Smooth muscle cell (in vitro differentiated cells): ENCODE data around the gene PATL2. TPM values are rescaled to one million over a fixed set of nuclear protein-coding genes. Genes with fewer than 3 reads are reported as not detected.

ENCODE experiments used
- DNase-seq: peaks from one replicate; lab custom pipeline; 2025; ENCODE audit not compliant: unreplicated experiment; lab: John Stamatoyannopoulos, UW
- H2AFZ ChIP-seq: fragments of 200-600 bp; sonication (generic); 2 replicates; pipeline ENCODE4 v1.6.0; 2016; ENCODE audit warnings: antibody characterized with exemption, low read depth, mild to moderate bottlenecking
- H3F3A ChIP-seq: fragments of 200-600 bp; sonication (generic); 2 replicates; pipeline ENCODE4 v1.6.0; 2017; ENCODE audit warnings: antibody characterized with exemption, low read depth
- H3K27ac ChIP-seq: fragments of 200-600 bp; sonication (generic); 2 replicates; pipeline ENCODE4 v1.5.1; 2016; ENCODE audit warnings: low read depth, mild to moderate bottlenecking
- H3K27me3 ChIP-seq: fragments of 200-600 bp; sonication (generic); 2 replicates; pipeline ENCODE4 v1.6.1; 2016; ENCODE audit warnings: low read depth, mild to moderate bottlenecking
- H3K36me3 ChIP-seq: fragments of 200-600 bp; sonication (generic); 2 replicates; pipeline ENCODE4 v1.5.1; 2016; ENCODE audit warnings: low read depth
- H3K4me1 ChIP-seq: fragments of 200-600 bp; sonication (generic); 2 replicates; pipeline ENCODE4 v1.5.1; 2016; ENCODE audit warnings: low read depth
- H3K4me2 ChIP-seq: fragments of 200-600 bp; sonication (generic); 2 replicates; pipeline ENCODE4 v1.6.0; 2016; ENCODE audit warnings: mild to moderate bottlenecking
- H3K4me3 ChIP-seq: fragments of 200-600 bp; sonication (generic); 2 replicates; pipeline ENCODE4 v1.5.1; 2016; ENCODE audit warnings: mild to moderate bottlenecking
- H3K79me2 ChIP-seq: fragments of 200-600 bp; sonication (generic); 2 replicates; pipeline ENCODE4 v1.6.0; 2016; ENCODE audit warnings: low read depth, mild to moderate bottlenecking
- H3K9ac ChIP-seq: fragments of 200-600 bp; sonication (generic); 2 replicates; pipeline ENCODE4 v1.6.0; 2016; ENCODE audit warnings: low read depth
- H3K9me3 ChIP-seq: fragments of 200-600 bp; sonication (generic); replicated peaks from 2 replicates; pipeline ENCODE4 v1.5.1; 2016; ENCODE audit warnings: low read depth
- H4K20me1 ChIP-seq: fragments of 200-600 bp; sonication (generic); 2 replicates; pipeline ENCODE4 v1.6.0; 2016; ENCODE audit warnings: low read depth
- CTCF ChIP-seq: fragments of 200-600 bp; sonication (generic); IDR thresholded peaks from 2 replicates; pipeline ENCODE4 v1.5.1; 2017; ENCODE audit warnings: borderline replicate concordance, mild to moderate bottlenecking, antibody characterized with exemption; ENCODE audit not compliant: insufficient read depth, poor library complexity, severe bottlenecking
- WGBS: methylation state at CpG from one replicate; pipeline ENCODE4 v1.1.7; 2016; ENCODE audit warnings: low lambda C conversion rate; 5-methylcytosine and 5-hydroxymethylcytosine counted together
- polyA plus RNA-seq: library from polyadenylated mRNA; unstranded; fragments of >200 nt; fragmentation: Nextera tagmentation; extraction: Ambion mirVana; gene quantifications from 2 replicates; pipeline ENCODE4 v1.2.1, GENCODE V29; 2016
- total RNA-seq: library from RNA; depleted of rRNA; stranded (reverse); fragments of >200 nt; gene quantifications from 2 replicates; pipeline ENCODE4 v1.2.3, GENCODE V29; 2014

Gene PATL2
- total and polyA plus RNA-seq, 2 experiments from 2014 or later: not detected

- Histone ChIP-seq H3K27ac (no peak overlapping the region), H3K4me3 (no peak overlapping the region), H3K4me2 (no peak overlapping the region), H3K4me1 (peaks cover 2% of the 10 kb centered on the region), H3K9ac (no peak overlapping the region), H3F3A (no peaks in the 10 kb centered on the region), H3K36me3 (peaks cover 20% of the 10 kb centered on the region), H3K27me3 (no peaks in the 10 kb centered on the region), H4K20me1 (no peaks in the 10 kb centered on the region), H2AFZ (no peak overlapping the region), H3K9me3 (no peaks in the 10 kb centered on the region), H3K79me2 (peaks cover 8% of the 10 kb centered on the region)
- WGBS: 100% methylated on average over 1 of the region's 1 CpG
- DNase-seq: no peak
- no peak for TF ChIP-seq CTCF
Observed at GRCh38 chr15:44656298-44656697, 54.8 kb downstream of the PATL2 start.

- Histone ChIP-seq H3K4me2 (no peak overlapping the region), H3K27me3 (no peaks in the 10 kb centered on the region), H3K4me1 (no peaks in the 10 kb centered on the region), H4K20me1 (no peaks in the 10 kb centered on the region), H3K9me3 (no peaks in the 10 kb centered on the region), H3K79me2 (no peaks in the 10 kb centered on the region), H3K9ac (no peak overlapping the region), H3F3A (no peaks in the 10 kb centered on the region), H3K27ac (no peak overlapping the region), H2AFZ (no peak overlapping the region), H3K4me3 (no peak overlapping the region), H3K36me3 (peaks cover 20% of the 10 kb centered on the region)
- WGBS: 72% methylated on average over 6 of the region's 6 CpGs
- TF ChIP-seq CTCF: no peak
- DNase-seq: no peak
Observed at GRCh38 chr15:44654858-44655257, 56.3 kb downstream of the PATL2 start.

GRCh38 chr15:44647637-44648036, 63.5 kb downstream of the PATL2 start:
- Histone ChIP-seq H3K4me1 (no peaks in the 10 kb centered on the region), H2AFZ (no peak overlapping the region), H3K4me2 (no peak overlapping the region), H3K27me3 (no peaks in the 10 kb centered on the region), H3K36me3 (peaks cover 23% of the 10 kb centered on the region), H3K9me3 (peaks cover 4% of the 10 kb centered on the region), H3K9ac (no peak overlapping the region), H3K27ac (no peak overlapping the region), H3K4me3 (no peak overlapping the region), H4K20me1 (peaks cover 3% of the 10 kb centered on the region), H3F3A (no peaks in the 10 kb centered on the region), H3K79me2 (peaks cover 28% of the 10 kb centered on the region)
- no peak for TF ChIP-seq CTCF
- no peak for DNase-seq

GRCh38 chr15:44647036-44647435, 64.1 kb downstream of the PATL2 start:
- H3K4me2 ChIP-seq: no peak overlapping the region
- no peak overlapping the region for H3K4me3 ChIP-seq
- H3F3A ChIP-seq: no peaks in the 10 kb centered on the region
- H3K36me3 ChIP-seq: peaks cover 23% of the 10 kb centered on the region
- no peak overlapping the region for H3K27ac ChIP-seq
- H3K79me2 ChIP-seq: peaks cover 31% of the 10 kb centered on the region
- no peaks in the 10 kb centered on the region for H3K27me3 ChIP-seq
- H3K9ac ChIP-seq: no peak overlapping the region
- no peak for DNase-seq
- peaks cover 3% of the 10 kb centered on the region for H4K20me1 ChIP-seq
- WGBS: 100% methylated on average over 1 of the region's 1 CpG
- TF ChIP-seq CTCF: no peak
- no peaks in the 10 kb centered on the region for H3K4me1 ChIP-seq
- H3K9me3 ChIP-seq: peaks cover 4% of the 10 kb centered on the region
- H2AFZ ChIP-seq: no peak overlapping the region
